Ishikawa (cell line): ENCODE measurements around the gene C19orf73.

ENCODE experiments used
- CEBPB ChIP-seq: IDR thresholded peaks from 2 replicates; pipeline ENCODE4 v1.6.1; 2012
- CREB1 ChIP-seq: IDR thresholded peaks from 2 replicates; pipeline ENCODE4 v1.6.1; 2012; ENCODE audit warnings: low read depth
- EGR1 ChIP-seq: IDR thresholded peaks from 2 replicates; pipeline ENCODE4 v1.6.1; 2012
- EP300 ChIP-seq: IDR thresholded peaks from 2 replicates; pipeline ENCODE4 v1.6.1; 2012; ENCODE audit warnings: borderline replicate concordance
- FOXM1 ChIP-seq: IDR thresholded peaks from 2 replicates; pipeline ENCODE4 v1.6.1; 2012; ENCODE audit warnings: low read depth, borderline replicate concordance
- MAX ChIP-seq: IDR thresholded peaks from 2 replicates; pipeline ENCODE4 v1.6.1; 2012
- NFIC ChIP-seq: IDR thresholded peaks from 2 replicates; pipeline ENCODE4 v1.6.1; 2012
- RAD21 ChIP-seq: IDR thresholded peaks from 2 replicates; pipeline ENCODE4 v1.6.1; 2012; ENCODE audit warnings: low read depth
- REST ChIP-seq: IDR thresholded peaks from 2 replicates; pipeline ENCODE4 v1.6.1; 2012; ENCODE audit warnings: low read depth, mild to moderate bottlenecking
- TAF1 ChIP-seq: IDR thresholded peaks from 2 replicates; pipeline ENCODE4 v1.6.1; 2012; ENCODE audit warnings: low read depth, mild to moderate bottlenecking
- TCF12 ChIP-seq: IDR thresholded peaks from 2 replicates; pipeline ENCODE4 v1.6.1; 2012; ENCODE audit warnings: low read depth
- TEAD4 ChIP-seq: IDR thresholded peaks from 2 replicates; pipeline ENCODE4 v1.6.1; 2012
- USF1 ChIP-seq: IDR thresholded peaks from 2 replicates; pipeline ENCODE4 v1.6.1; 2012
- YY1 ChIP-seq: IDR thresholded peaks from 2 replicates; pipeline ENCODE4 v1.6.1; 2012; ENCODE audit warnings: low read depth
- ZBTB7A ChIP-seq: IDR thresholded peaks from 2 replicates; pipeline ENCODE4 v1.6.1; 2012; ENCODE audit warnings: low read depth

Gene C19orf73

GRCh38 chr19:49109051-49109450 lies 9.9 kb downstream of the C19orf73 start:
- TF ChIP-seq TAF1 = no peak
- no peak for TF ChIP-seq ZBTB7A
- no peak for TF ChIP-seq CEBPB
- no peak for TF ChIP-seq NFIC
- no peak for TF ChIP-seq EP300
- no peak for TF ChIP-seq FOXM1
- TF ChIP-seq MAX = no peak
- TF ChIP-seq TEAD4 = no peak

- no peak for TF ChIP-seq TEAD4
- no peak for TF ChIP-seq USF1
- TF ChIP-seq TCF12 = no peak
- no peak for TF ChIP-seq EGR1
- no peak for TF ChIP-seq YY1
Observed at GRCh38 chr19:49107625-49108459, 11.1 kb downstream of the C19orf73 start.

GRCh38 chr19:49106648-49107135 lies 12.3 kb downstream of the C19orf73 start:
- TF ChIP-seq USF1 (no peak), RAD21 (peak; percentile 30; the same call in 1 of the 2 replicates)

GRCh38 chr19:49104229-49104864 lies 14.6 kb downstream of the C19orf73 start:
- TF ChIP-seq TCF12 = no peak
- TF ChIP-seq USF1 = no peak
- no peak for TF ChIP-seq EP300
- TF ChIP-seq CEBPB = no peak
- no peak for TF ChIP-seq CREB1
- TF ChIP-seq REST = no peak
- no peak for TF ChIP-seq TEAD4
- TF ChIP-seq TAF1 = no peak
- no peak for TF ChIP-seq EGR1
- no peak for TF ChIP-seq NFIC
- TF ChIP-seq RAD21 = no peak

GRCh38 chr19:49103331-49104085 lies 15.4 kb downstream of the C19orf73 start:
- TF ChIP-seq TEAD4 (no peak), CREB1 (no peak), FOXM1 (no peak), NFIC (no peak), CEBPB (no peak), EGR1 (no peak), TCF12 (no peak), MAX (no peak), REST (no peak), ZBTB7A (no peak), YY1 (no peak)
